GM19372 (cell line): Measurements from ENCODE around the gene PMF1.
"Not testable (repeated sequence)": the region's sequence is repeated elsewhere in the genome, so short reads cannot be mapped to it uniquely, and the experiment has no call there.

Experiments
- ATAC-seq: cut with Tn5 transposase; IDR thresholded peaks from one replicate; pipeline ENCODE4 v1.9.1; 2021; ENCODE audit warnings: mild to moderate bottlenecking, low read depth, moderate library complexity; ENCODE audit not compliant: unreplicated experiment

Gene PMF1

GRCh38 chr1:156212833-156213643 is at the start of gene PMF1:
Gene PMF1 (plus strand): TSS chr1:156213007. CDS start chr1:156213016, 9 bp downstream.
- ATAC-seq: peak; percentile 92

GRCh38 chr1:156163712-156164111 is 49.1 kb upstream of the PMF1 start:
- ATAC-seq: no peak

- ATAC-seq: no peak
Observed at GRCh38 chr1:156164125-156164831, 48.5 kb upstream of the PMF1 start.

- no peak for ATAC-seq
Observed at GRCh38 chr1:156165083-156165482, 47.7 kb upstream of the PMF1 start.

DNA sequence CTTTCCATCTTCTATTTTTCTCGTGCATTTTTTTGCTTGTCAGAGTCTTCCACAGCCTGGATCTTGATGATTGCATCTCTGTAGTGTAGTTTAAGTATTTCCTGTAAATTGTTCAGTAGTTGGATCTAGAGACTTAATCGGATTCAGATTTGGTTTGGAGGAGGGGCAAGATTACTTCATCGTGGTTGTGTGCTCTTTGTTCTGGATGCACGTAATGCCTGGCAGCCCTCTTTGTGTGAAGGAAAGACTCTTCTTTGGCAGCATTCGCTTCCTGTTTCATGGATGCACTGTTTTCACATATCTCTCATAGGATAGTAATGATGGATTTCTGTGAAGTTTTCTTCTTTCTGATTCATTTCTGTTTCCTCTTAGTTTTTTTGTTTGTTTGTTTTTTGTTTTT is 45.3 kb upstream of the PMF1 start:
- ATAC-seq: no peak

- no peak for ATAC-seq
Observed at GRCh38 chr1:156172696-156173470, 39.9 kb upstream of the PMF1 start.

GRCh38 chr1:156176610-156177210 is 36.1 kb upstream of the PMF1 start:
- no peak for ATAC-seq

DNA sequence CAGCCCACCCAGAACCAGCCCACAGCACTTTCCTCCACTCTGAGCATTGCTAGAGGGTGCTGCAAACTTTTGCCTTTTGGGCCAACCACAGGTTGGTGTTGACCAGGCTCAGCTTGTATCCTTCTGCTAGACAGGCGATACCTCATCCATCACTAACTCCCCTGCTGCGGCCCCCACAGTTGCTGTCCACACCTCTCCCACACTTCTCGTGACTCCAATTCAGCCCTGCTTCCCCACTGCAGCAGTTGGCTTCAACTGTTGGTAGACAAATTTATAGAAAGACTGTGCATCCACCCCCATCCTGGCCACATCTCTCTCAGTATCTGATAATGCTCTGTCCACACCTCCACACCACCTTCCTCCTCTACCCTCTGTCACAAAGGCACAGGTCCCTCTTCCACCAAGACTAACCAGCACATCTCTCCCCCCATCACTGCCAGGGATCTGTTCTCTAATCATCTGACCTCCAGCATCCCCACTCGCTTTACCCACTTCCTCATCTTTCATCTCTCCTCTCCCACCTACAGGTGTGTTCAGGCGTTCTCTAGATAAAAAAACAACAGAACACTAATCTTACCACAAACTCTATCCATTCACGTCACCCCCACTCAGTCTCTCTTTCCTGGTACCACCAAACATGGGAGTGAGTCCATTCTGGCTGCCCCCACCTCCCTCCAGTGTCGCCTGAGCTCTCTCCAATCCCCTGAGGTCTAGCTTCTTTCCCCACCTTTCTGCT is 34.7 kb upstream of the PMF1 start:
- no peak for ATAC-seq

- ATAC-seq: no peak
Observed at GRCh38 chr1:156180471-156180870, 32.3 kb upstream of the PMF1 start.

DNA sequence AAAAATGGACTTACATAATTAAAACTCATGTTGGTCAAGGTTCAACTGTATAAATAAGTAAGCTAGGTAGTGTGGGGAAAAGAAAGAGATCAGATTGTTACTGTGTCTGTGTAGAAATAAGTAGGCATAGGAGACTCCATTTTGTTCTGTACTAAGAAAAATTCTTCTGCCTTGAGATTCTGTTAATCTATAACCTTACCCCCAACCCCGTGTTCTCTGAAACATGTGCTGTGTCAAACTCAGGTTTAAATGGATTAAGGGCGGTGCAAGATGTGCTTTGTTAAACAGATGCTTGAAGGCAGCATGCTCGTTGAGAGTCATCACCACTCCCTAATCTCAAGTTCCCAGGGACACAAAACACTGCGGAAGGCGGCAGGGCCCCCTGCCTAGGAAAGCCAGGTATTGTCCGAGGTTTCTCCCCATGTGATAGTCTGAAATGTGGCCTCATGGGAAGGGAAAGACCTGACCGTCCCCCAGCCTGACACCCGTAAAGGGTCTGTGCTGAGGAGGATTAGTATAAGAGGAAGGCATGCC is 31.3 kb upstream of the PMF1 start:
- not testable (repeated sequence) for ATAC-seq

DNA sequence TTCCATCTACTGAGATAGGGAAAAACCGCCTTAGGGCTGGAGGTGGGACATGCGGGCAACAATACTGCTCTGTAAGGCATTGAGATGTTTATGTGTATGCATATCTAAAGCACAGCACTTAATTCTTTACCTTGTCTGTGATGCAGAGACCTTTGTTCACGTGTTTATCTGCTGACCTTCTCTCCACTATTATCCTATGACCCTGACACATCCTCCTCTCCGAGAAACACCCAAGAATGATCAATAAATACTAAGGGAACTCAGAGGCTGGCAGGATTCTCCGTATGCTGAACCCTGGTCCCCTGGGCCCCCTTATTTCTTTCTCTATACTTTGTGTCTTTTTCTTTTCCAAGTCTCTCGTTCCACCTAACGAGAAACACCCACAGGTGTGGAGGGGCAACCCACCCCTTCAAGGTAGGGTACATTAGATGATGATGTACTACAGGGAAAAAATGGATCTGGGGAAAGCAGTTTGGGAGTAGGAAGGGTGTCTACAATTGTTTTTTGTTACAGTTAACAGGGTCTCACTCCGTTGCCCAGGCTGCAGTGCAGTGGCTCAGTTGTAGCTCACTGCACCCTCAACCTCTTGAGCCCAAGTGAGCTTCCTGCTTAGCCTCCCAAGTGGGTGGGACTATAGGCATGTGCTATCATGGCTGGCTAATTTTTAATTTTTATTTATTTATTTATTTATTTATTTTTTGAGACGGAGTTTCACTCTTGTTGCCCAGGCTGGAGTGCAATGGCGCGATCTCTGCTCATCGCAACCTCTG is 30.6 kb upstream of the PMF1 start:
- not testable (repeated sequence) for ATAC-seq

- ATAC-seq: not testable (repeated sequence)
Observed at GRCh38 chr1:156186347-156187177, 26.2 kb upstream of the PMF1 start.

- ATAC-seq: not testable (repeated sequence)
Observed at GRCh38 chr1:156190265-156190664, 22.5 kb upstream of the PMF1 start.

- ATAC-seq: no peak
Observed at GRCh38 chr1:156191292-156191964, 21.4 kb upstream of the PMF1 start.

DNA sequence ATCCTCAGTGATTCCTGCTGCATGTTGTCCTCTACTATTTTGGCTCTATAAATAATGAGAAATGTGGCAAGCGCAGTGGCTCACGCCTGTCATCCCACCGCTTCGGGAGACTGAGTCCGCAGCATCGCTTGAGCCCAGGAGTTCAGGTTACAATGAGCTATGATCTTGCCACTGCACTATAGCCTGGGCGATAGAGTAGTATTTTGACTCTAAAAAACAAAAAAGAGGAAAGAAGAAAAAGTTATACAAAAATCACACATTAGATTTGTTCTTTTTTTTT is 19.7 kb upstream of the PMF1 start:
- ATAC-seq: no peak

- ATAC-seq: peak; percentile 98
Observed at GRCh38 chr1:156193488-156194299, 19.1 kb upstream of the PMF1 start, which contains the start of gene SLC25A44. Gene SLC25A44 (plus strand): TSS chr1:156194104. CDS start chr1:156199848, 5,744 bp downstream.

GRCh38 chr1:156194300-156194652 is 18.5 kb upstream of the PMF1 start:
- no peak for ATAC-seq
